ENCODE data around the gene SEMA4C. TPM values are rescaled to one million over a fixed set of nuclear protein-coding genes. Genes with fewer than 3 reads are reported as not detected.

Gene SEMA4C
- polyA plus RNA-seq, 1 of the 3 experiments (the other 2 are of a cell fraction): 34.8 TPM

- no peak for TF ChIP-seq REST (IDR thresholded peaks at IDR 0.05; ENCODE audit: low read depth, low read length)
- TF ChIP-seq RAD21 (IDR thresholded peaks at IDR 0.05; ENCODE audit: low read length): no peak
- TF ChIP-seq PBX3 (IDR thresholded peaks at IDR 0.05): no peak
- no peak for TF ChIP-seq FOXJ3 (CRISPR knock-in tag; IDR thresholded peaks at IDR 0.05)
- TF ChIP-seq CHD2 (IDR thresholded peaks at IDR 0.05; ENCODE audit: low read length, partially characterized antibody): no peak
- TF ChIP-seq ELF1 (IDR thresholded peaks at IDR 0.05): no peak
- no peak for TF ChIP-seq NFIC (IDR thresholded peaks at IDR 0.05; ENCODE audit: borderline replicate concordance)
- TF ChIP-seq POLR2AphosphoS5 (IDR thresholded peaks at IDR 0.05; ENCODE audit: low read depth, low read length): no peak
These were observed 11.7 kb upstream of the SEMA4C start (continued) for GRCh38 chr2:96881349-96882195.

GRCh38 chr2:96880891-96881273, 11.0 kb upstream of the SEMA4C start:
- ChIA-PET CTCF (interaction anchor here (0.7 to 1.2 kb wide), 3 partner anchors 23 to 72 kb away, joined by 3 read pairs; no protein-coding TSS in a partner anchor), POLR2A (no interaction called here)
- no peaks in the 10 kb centered on the region for H3K9me2 ChIP-seq

GRCh38 chr2:96879545-96880040, 9.7 kb upstream of the SEMA4C start:
- Histone ChIP-seq H3K27ac (ENCODE audit: low read depth in 2 of 2, low read length in 1 of 2) (no peak overlapping the region), H2AFZ (ENCODE audit: low read depth) (no peak overlapping the region), H3K4me2 (no peak overlapping the region)
- TF ChIP-seq TEAD4 (IDR thresholded peaks at IDR 0.05; ENCODE audit: borderline replicate concordance, insufficient read depth): no peak
- TF ChIP-seq CHD2 (IDR thresholded peaks at IDR 0.05; ENCODE audit: low read length, partially characterized antibody): no peak
- no peak for TF ChIP-seq JUND (IDR thresholded peaks at IDR 0.05)
- TF ChIP-seq SIN3A (IDR thresholded peaks at IDR 0.05; ENCODE audit: borderline replicate concordance, low read depth, low read length): no peak
- TF ChIP-seq ZBTB33 (IDR thresholded peaks at IDR 0.05; ENCODE audit: borderline replicate concordance, low read depth): no peak
- TF ChIP-seq RAD21 (IDR thresholded peaks at IDR 0.05; ENCODE audit: low read length): no peak
- TF ChIP-seq RXRA (IDR thresholded peaks at IDR 0.05; ENCODE audit: borderline replicate concordance, low read depth): no peak

More at GRCh38 chr2:96880891-96881273, 11.0 kb upstream of the SEMA4C start:
- Histone ChIP-seq H3K9me3 (no peaks in the 10 kb centered on the region), H2AFZ (ENCODE audit: low read depth) (no peak overlapping the region), H4K20me1 (ENCODE audit: insufficient read depth) (no peaks in the 10 kb centered on the region), H3K9ac (no peak overlapping the region), H3K36me3 (replicated peaks in 1 of 2; ENCODE audit: control insufficient read depth in 1 of 2, insufficient read depth in 2 of 2, low read length in 1 of 2) (no peaks in the 10 kb centered on the region), H3K27me3 (ENCODE audit: insufficient read depth) (no peaks in the 10 kb centered on the region), H3K79me2 (ENCODE audit: insufficient read depth) (no peaks in the 10 kb centered on the region), H3F3A (replicated peaks; ENCODE audit: insufficient read depth) (no peaks in the 10 kb centered on the region), H3K27ac (ENCODE audit: low read depth in 2 of 2, low read length in 1 of 2) (no peak overlapping the region), H3K4me2 (no peak overlapping the region), H3K4me1 (ENCODE audit: control insufficient read depth in 1 of 2, insufficient read depth in 2 of 2, low read depth in 1 of 2, low read length in 1 of 2) (peaks cover 0 to 22% of the 10 kb centered on the region in 2 experiments; a peak in 2 of 4 replicates), H3K4me3 (ENCODE audit: low read depth in 2 of 2, low read length in 1 of 2) (no peak overlapping the region)
- TF ChIP-seq ELF1 (IDR thresholded peaks at IDR 0.05) (no peak), RCOR1 (IDR thresholded peaks at IDR 0.05; ENCODE audit: low read length) (no peak), JUND (IDR thresholded peaks at IDR 0.05) (no peak)
- WGBS (ENCODE audit: low lambda C conversion rate): 80% methylated on average over 6 of the region's 6 CpGs
- no peak for DNase-seq

More at GRCh38 chr2:96879545-96880040, 9.7 kb upstream of the SEMA4C start:
- Histone ChIP-seq H3K4me1 (ENCODE audit: control insufficient read depth in 1 of 2, insufficient read depth in 2 of 2, low read depth in 1 of 2, low read length in 1 of 2) (peaks cover 0 to 35% of the 10 kb centered on the region in 2 experiments; a peak in 2 of 4 replicates), H3K9me2 (no peaks in the 10 kb centered on the region), H3K9ac (no peak overlapping the region), H3K27me3 (ENCODE audit: insufficient read depth) (no peaks in the 10 kb centered on the region), H3K79me2 (ENCODE audit: insufficient read depth) (no peaks in the 10 kb centered on the region), H3K36me3 (replicated peaks in 1 of 2; ENCODE audit: control insufficient read depth in 1 of 2, insufficient read depth in 2 of 2, low read length in 1 of 2) (no peaks in the 10 kb centered on the region), H3F3A (replicated peaks; ENCODE audit: insufficient read depth) (no peaks in the 10 kb centered on the region), H3K9me3 (no peaks in the 10 kb centered on the region), H4K20me1 (ENCODE audit: insufficient read depth) (no peaks in the 10 kb centered on the region), H3K4me3 (ENCODE audit: low read depth in 2 of 2, low read length in 1 of 2) (no peak overlapping the region)
- WGBS (ENCODE audit: low lambda C conversion rate): 90% methylated on average over 14 of the region's 18 CpGs
- ChIA-PET CTCF (interaction anchor here (1.0 to 1.6 kb wide), 4 partner anchors 8 to 73 kb away, joined by 3 to 6 read pairs (median 4); partner anchors contain the start of gene ANKRD39), POLR2A (no interaction called here)
- DNase-seq: no peak

Data from SK-N-SH (cell line).